Osteoblast (primary cell): ENCODE measurements around the gene PCDHGA1. TPM values are rescaled to one million over a fixed set of nuclear protein-coding genes. Genes with fewer than 3 reads are reported as not detected.

Experiments used
- DNase-seq: peaks from one replicate; pipeline ENCODE4 v3.0.0; 2011; ENCODE audit warnings: low spot score, mixed read lengths; ENCODE audit not compliant: insufficient read length; ENCODE audit errors: missing footprints
- H2AFZ ChIP-seq: 2 replicates; pipeline ENCODE4 v1.6.0; 2011; ENCODE audit warnings: mild to moderate bottlenecking, low read length
- H3K27ac ChIP-seq: 2 replicates; pipeline ENCODE4 v1.5.1; 2011; ENCODE audit warnings: mild to moderate bottlenecking, low read depth, low read length, moderate library complexity
- H3K27me3 ChIP-seq: 2 replicates; pipeline ENCODE4 v1.6.0; 2012; ENCODE audit warnings: mild to moderate bottlenecking, control low read depth, inconsistent platforms, low read length, moderate library complexity; ENCODE audit not compliant: insufficient read depth
- H3K36me3 ChIP-seq: 2 replicates; pipeline ENCODE4 v1.5.1; 2011; ENCODE audit warnings: mild to moderate bottlenecking, low read length, control low read depth, moderate library complexity; ENCODE audit not compliant: insufficient read depth
- H3K4me1 ChIP-seq: 2 replicates; pipeline ENCODE4 v1.5.1; 2011; ENCODE audit warnings: mild to moderate bottlenecking, low read length, control low read depth, moderate library complexity; ENCODE audit not compliant: insufficient read depth
- H3K4me2 ChIP-seq: 2 replicates; pipeline ENCODE4 v1.6.0; 2011; ENCODE audit warnings: mild to moderate bottlenecking, low read length; ENCODE audit not compliant: insufficient read depth
- H3K4me3 ChIP-seq: fragments of 200-600 bp; sonication (generic); 3 replicates; pipeline ENCODE4 v1.5.1; 2012; ENCODE audit warnings: mild to moderate bottlenecking, low read length, inconsistent platforms; ENCODE audit not compliant: insufficient read depth
- H3K79me2 ChIP-seq: 2 replicates; pipeline ENCODE4 v1.6.0; 2012; ENCODE audit warnings: mild to moderate bottlenecking, low read length, control low read depth, inconsistent platforms; ENCODE audit not compliant: insufficient read depth
- H3K9me3 ChIP-seq: 2 replicates; pipeline ENCODE4 v1.5.1; 2011; ENCODE audit warnings: low read depth, low read length, control low read depth
- H4K20me1 ChIP-seq: 2 replicates; pipeline ENCODE4 v1.6.0; 2012; ENCODE audit warnings: mild to moderate bottlenecking, low read length, control low read depth; ENCODE audit not compliant: insufficient read depth
- total RNA-seq: library from RNA; depleted of rRNA; stranded (reverse); fragments of >200 nt; gene quantifications from 2 replicates; pipeline ENCODE4 v1.2.3, GENCODE V29; 2012
- TF ChIP-seq, protein P1 (sequence below): IDR thresholded peaks from 2 replicates; pipeline ENCODE4 v1.5.1; 2011; ENCODE audit warnings: mild to moderate bottlenecking, low read depth, low read length, moderate library complexity; ENCODE audit errors: extremely low read depth

The PCDHGA1 gene
- total RNA-seq, 1 donor: 1.1 TPM

DNA sequence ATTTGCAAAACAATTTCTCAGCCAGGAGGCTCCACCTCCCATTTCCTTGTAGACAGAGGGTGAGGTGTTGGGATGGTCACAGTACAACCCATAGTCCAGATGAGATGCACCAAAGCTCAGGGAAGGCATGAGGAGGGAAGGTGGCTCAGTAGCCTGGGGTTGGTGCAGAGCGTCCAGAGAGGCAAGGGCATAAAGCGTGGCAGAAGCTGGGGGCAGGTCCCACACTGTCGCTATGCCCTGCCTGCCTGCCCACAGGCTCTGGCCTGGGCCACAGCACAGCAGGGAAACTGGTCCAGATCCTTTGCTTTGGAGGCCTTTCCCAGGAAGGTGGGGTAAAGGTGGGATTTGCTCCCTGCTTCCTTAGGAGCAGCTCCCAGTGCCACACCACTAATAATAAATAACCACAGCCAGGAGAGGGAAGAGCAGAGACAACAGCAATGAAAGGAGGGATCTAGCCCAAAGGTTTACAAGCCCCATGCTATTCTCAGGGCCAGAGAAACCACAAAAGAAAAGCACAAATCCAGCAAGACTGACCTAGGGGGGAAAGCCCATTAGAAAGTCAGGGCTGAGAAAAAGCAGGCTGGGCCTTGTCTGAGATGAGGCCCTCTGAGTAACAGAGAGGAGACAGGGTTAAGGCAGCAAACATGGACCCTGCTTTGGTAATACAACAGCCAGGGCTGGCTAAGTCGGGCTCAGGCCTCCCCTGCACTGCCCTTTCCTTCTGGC is 185.8 kb downstream of the PCDHGA1 start:
- H3K79me2 ChIP-seq: no peaks in the 10 kb centered on the region
- TF ChIP-seq, protein P1, sequence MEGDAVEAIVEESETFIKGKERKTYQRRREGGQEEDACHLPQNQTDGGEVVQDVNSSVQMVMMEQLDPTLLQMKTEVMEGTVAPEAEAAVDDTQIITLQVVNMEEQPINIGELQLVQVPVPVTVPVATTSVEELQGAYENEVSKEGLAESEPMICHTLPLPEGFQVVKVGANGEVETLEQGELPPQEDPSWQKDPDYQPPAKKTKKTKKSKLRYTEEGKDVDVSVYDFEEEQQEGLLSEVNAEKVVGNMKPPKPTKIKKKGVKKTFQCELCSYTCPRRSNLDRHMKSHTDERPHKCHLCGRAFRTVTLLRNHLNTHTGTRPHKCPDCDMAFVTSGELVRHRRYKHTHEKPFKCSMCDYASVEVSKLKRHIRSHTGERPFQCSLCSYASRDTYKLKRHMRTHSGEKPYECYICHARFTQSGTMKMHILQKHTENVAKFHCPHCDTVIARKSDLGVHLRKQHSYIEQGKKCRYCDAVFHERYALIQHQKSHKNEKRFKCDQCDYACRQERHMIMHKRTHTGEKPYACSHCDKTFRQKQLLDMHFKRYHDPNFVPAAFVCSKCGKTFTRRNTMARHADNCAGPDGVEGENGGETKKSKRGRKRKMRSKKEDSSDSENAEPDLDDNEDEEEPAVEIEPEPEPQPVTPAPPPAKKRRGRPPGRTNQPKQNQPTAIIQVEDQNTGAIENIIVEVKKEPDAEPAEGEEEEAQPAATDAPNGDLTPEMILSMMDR: no peak
- H3K27me3 ChIP-seq: no peaks in the 10 kb centered on the region
- no peak for DNase-seq
- no peaks in the 10 kb centered on the region for H4K20me1 ChIP-seq
- H3K9me3 ChIP-seq: no peaks in the 10 kb centered on the region
- H3K36me3 ChIP-seq: peaks cover 18% of the 10 kb centered on the region
- no peak overlapping the region for H3K4me2 ChIP-seq
- H3K4me3 ChIP-seq: no peak overlapping the region
- H3K4me1 ChIP-seq: peaks cover 72% of the 10 kb centered on the region
- no peak overlapping the region for H2AFZ ChIP-seq
- peak overlapping the region; percentile 96 for H3K27ac ChIP-seq

DNA sequence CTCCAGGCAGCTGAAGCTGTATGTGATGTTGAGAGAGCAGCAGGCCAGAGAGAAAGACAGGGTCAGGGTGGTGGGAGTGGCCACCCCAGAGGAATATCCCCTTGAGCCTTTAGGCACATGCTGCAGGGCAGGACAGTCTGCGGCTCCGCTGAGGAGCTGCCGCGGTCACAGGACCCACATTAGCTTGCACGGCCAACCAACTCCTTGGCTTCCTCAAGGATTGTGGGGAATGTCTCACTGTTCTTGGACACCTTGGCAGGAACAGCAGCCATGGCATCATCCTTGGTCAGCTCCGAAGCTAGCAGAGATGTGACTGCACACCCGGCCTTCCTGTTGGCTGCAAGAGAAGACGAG is 186.3 kb downstream of the PCDHGA1 start:
- H3K4me2 ChIP-seq: no peak overlapping the region
- peaks cover 13% of the 10 kb centered on the region for H3K36me3 ChIP-seq
- H3K79me2 ChIP-seq: no peaks in the 10 kb centered on the region
- H2AFZ ChIP-seq: no peak overlapping the region
- DNase-seq: peak; percentile 83
- no peak overlapping the region for H3K4me3 ChIP-seq
- TF ChIP-seq, protein P1: no peak
- H3K27ac ChIP-seq: peak overlapping the region; percentile 96
- H3K27me3 ChIP-seq: no peaks in the 10 kb centered on the region
- no peaks in the 10 kb centered on the region for H4K20me1 ChIP-seq
- peaks cover 76% of the 10 kb centered on the region for H3K4me1 ChIP-seq
- no peaks in the 10 kb centered on the region for H3K9me3 ChIP-seq

DNA sequence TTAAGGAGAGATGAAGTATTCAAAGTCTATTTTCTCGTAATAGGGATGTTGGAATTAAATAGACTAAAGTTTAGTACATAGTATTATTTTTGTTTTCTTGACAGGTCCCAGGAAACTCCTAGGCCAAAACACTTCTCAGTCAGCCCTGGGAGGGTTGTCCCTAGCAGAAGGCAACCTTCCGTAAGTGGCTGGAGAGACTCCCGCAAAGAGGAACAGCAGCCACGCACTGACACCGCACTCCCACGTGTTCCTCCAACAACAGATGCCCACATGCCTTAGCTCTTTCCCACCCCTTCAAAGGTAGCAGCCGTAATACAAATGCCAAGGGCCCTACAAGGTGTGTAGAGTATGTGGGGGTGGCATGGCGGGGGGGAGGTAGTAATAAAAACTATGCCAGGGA is 187.0 kb downstream of the PCDHGA1 start:
- peaks cover 11% of the 10 kb centered on the region for H3K36me3 ChIP-seq
- H2AFZ ChIP-seq: no peak overlapping the region
- H3K27me3 ChIP-seq: no peaks in the 10 kb centered on the region
- H3K4me2 ChIP-seq: no peak overlapping the region
- no peak for DNase-seq
- no peaks in the 10 kb centered on the region for H4K20me1 ChIP-seq
- no peaks in the 10 kb centered on the region for H3K9me3 ChIP-seq
- H3K4me1 ChIP-seq: peaks cover 76% of the 10 kb centered on the region
- TF ChIP-seq, protein P1: no peak
- no peak overlapping the region for H3K4me3 ChIP-seq
- peak overlapping the region; percentile 96 for H3K27ac ChIP-seq
- H3K79me2 ChIP-seq: no peaks in the 10 kb centered on the region

DNA sequence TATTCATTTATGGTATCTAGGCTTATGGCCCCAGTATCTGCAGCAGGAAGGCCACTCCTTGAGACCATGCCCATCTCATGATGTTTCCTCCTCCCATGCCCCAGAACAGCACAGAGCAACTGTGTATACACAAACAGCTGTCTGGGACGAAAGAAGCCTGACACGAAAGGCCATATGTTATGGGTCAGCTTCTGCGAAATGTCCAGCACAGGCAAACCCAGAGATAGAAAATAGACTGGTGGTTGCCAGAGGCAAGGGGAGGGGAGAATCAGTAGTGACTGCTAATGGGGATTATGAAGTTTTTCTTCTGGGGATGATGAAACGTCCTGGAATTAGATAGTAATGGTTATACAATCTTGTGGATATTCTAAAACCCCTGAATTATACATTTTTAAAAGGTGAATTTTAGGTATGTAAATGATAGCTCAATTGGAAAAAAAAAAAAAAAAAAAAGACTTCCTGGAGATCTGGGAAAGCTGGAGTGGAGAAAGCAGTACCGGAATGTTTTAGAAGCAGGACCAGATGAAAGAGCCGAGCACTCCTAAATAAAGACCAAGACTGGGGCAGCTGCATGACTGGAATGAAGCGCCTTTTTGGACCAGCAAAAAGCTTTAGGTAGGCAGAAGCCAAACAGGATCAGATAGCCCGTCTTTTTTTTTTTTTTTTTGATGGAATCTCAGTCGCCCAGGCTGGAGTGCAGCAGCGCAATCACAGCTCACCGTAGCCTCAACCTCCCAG is 187.7 kb downstream of the PCDHGA1 start:
- no peaks in the 10 kb centered on the region for H4K20me1 ChIP-seq
- H3K9me3 ChIP-seq: no peaks in the 10 kb centered on the region
- H3K4me2 ChIP-seq: no peak overlapping the region
- no peak for DNase-seq
- no peak overlapping the region for H2AFZ ChIP-seq
- H3K79me2 ChIP-seq: no peaks in the 10 kb centered on the region
- H3K4me3 ChIP-seq: no peak overlapping the region
- no peaks in the 10 kb centered on the region for H3K27me3 ChIP-seq
- H3K4me1 ChIP-seq: peaks cover 76% of the 10 kb centered on the region
- TF ChIP-seq, protein P1: no peak
- peaks cover 11% of the 10 kb centered on the region for H3K36me3 ChIP-seq
- H3K27ac ChIP-seq: peak overlapping the region; percentile 96
